ENCODE measurements around the gene ID1.
"Not testable (repeated sequence)": the region's sequence is repeated elsewhere in the genome, so short reads cannot be mapped to it uniquely, and the experiment has no call there.

ID1 gene

DNA sequence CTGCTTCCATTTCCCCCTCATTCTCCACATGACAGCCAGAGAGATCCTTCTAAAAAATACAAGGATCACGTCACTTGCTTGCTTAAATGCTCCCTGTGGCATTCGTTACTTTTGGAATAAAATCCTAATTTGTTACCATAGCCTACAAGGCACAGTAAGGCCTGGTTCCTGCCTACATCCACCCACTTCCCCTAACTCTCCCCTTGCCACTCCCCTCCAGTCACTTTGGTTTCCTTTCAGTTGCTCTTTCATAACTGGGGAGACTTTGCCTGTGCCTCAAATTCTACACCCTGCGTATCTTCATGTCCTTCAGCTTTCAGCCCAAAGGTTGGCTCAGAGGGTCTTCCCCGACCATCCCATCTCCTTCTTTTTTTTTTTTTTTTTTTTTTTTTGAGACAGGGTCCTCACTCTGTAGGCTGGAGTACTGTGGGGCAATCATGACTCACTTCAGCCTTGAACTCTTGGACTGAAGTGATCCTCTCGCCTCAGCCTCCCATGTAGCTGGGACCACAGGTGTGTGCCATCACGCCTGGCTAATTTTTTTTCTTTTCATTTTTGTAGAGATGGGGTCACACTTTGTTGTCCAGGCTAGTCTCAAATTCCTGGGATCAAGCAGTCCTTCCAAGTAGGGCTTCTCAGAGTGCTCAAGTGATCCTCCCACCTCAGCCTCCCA, 12.5 kb downstream of the ID1 start:
- no peak for DNase-seq (ENCODE audit: insufficient read length, low spot score)
- no peak for FAIRE-seq

DNA sequence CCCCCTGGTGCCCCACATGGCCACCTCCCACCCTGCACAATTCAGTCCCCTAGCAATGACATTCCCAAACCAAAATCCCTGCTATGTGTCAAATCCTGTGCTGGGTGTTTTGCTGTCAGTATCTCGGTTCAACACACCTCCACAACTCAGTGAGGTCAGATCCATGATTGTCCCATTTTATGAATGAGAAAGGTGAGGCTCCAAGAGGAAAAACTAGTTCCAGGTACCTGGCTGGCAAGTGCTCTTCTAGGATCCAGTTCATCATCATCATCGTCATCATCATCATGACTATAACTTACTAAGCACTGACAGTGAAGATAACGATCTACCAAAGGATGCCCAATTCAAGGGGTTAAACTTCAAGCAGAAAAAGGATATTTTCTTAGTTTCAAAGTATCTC, 15.2 kb downstream of the ID1 start:
- FAIRE-seq (no peak), DNase-seq (ENCODE audit: insufficient read length, low spot score) (no peak)
- TF ChIP-seq, protein P1, sequence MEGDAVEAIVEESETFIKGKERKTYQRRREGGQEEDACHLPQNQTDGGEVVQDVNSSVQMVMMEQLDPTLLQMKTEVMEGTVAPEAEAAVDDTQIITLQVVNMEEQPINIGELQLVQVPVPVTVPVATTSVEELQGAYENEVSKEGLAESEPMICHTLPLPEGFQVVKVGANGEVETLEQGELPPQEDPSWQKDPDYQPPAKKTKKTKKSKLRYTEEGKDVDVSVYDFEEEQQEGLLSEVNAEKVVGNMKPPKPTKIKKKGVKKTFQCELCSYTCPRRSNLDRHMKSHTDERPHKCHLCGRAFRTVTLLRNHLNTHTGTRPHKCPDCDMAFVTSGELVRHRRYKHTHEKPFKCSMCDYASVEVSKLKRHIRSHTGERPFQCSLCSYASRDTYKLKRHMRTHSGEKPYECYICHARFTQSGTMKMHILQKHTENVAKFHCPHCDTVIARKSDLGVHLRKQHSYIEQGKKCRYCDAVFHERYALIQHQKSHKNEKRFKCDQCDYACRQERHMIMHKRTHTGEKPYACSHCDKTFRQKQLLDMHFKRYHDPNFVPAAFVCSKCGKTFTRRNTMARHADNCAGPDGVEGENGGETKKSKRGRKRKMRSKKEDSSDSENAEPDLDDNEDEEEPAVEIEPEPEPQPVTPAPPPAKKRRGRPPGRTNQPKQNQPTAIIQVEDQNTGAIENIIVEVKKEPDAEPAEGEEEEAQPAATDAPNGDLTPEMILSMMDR (IDR thresholded peaks at IDR 0.05; ENCODE audit: insufficient read depth, missing control alignments): no peak

More for the DNA sequence above, 12.5 kb downstream of the ID1 start:
- TF ChIP-seq, protein P1 (IDR thresholded peaks at IDR 0.05; ENCODE audit: insufficient read depth, missing control alignments): no peak

DNA sequence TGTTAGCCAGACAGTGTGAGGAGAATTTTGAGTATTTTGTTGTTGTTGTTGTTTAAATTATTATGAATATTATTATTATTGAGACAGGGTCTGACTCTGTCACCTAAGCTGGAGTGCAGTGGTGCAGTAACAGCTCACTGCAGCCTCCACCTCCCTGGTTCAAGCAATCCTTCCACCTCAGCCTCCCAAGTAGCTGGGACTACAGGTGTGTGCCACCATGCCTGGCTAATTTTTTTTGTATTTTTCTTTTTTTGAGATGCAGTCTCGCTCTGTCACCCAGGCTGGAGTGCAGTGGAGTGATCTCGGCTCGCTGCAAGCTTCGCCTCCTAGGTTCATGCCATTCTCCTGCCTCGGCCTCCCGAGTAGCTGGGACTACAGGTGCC, 18.0 kb downstream of the ID1 start:
- FAIRE-seq: not testable (repeated sequence)

DNA sequence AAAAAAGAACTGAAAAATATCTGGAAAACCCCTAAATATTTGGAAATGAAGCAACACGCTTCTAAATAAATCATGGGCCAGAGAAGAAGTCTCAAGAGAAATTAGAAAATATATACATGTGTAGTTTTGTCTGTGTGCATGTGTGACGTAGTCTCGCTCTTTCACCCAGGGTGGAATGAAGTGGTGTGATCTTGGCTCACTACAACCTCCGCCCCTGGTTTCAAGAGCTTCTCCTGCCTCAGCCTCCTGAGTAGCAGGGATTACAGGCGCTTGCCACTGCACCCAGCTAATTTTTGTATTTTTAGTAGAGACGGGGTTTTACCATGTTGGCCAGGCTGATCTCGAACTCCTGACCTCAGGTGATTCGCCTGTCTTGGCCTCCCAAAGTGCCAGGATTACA, 21.4 kb downstream of the ID1 start:
- not testable (repeated sequence) for DNase-seq (ENCODE audit: insufficient read length, low spot score); FAIRE-seq

More for the DNA sequence above, 18.0 kb downstream of the ID1 start:
- DNase-seq (ENCODE audit: insufficient read length, low spot score): not testable (repeated sequence)

DNA sequence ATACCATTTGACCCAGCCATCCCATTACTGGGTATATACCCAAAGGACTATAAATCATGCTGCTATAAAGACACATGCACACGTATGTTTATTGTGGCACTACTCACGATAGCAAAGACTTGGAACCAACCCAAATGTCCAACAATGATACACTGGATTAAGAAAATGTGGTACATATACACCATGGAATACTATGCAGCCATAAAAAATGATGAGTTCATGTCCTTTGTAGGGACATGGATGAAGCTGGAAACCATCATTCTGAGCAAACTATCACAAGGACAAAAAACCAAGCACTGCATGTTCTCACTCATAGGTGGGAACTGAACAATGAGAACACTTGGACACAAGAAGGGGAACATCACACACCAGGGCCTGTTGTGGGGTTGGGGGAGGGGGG, 23.0 kb downstream of the ID1 start:
- not testable (repeated sequence) for FAIRE-seq; DNase-seq (ENCODE audit: insufficient read length, low spot score)

DNA sequence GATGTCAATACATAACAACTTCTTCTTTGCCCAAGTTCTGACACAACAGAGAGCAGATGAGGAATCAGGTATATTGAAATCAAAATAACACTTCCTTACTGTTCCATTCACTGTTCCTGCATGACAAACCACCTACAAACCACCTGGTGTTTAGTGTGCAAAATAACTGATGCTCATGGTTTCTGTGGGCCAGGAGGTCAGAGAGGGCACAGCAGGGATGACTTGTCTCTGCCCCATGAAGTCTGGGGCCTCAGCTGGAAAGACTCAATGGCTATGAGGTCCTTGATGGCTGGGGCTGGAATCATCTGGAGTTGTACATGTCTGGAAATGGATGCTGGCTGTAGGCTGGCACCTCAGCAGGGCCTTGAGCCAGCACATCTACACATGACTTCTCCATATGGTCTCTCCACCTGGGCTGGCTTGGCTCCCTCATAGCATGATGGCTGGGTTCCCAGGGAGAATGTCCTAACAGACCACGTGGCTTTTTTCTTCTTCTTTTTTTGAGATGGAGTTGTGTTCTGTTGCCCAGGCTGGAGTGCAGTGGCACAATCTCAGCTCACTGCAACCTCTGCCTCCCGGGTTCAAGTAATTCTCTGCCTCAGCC, 25.2 kb downstream of the ID1 start:
- FAIRE-seq (no peak), DNase-seq (ENCODE audit: insufficient read length, low spot score) (no peak)
- TF ChIP-seq, protein P1 (IDR thresholded peaks at IDR 0.05; ENCODE audit: insufficient read depth, missing control alignments): no peak

DNA sequence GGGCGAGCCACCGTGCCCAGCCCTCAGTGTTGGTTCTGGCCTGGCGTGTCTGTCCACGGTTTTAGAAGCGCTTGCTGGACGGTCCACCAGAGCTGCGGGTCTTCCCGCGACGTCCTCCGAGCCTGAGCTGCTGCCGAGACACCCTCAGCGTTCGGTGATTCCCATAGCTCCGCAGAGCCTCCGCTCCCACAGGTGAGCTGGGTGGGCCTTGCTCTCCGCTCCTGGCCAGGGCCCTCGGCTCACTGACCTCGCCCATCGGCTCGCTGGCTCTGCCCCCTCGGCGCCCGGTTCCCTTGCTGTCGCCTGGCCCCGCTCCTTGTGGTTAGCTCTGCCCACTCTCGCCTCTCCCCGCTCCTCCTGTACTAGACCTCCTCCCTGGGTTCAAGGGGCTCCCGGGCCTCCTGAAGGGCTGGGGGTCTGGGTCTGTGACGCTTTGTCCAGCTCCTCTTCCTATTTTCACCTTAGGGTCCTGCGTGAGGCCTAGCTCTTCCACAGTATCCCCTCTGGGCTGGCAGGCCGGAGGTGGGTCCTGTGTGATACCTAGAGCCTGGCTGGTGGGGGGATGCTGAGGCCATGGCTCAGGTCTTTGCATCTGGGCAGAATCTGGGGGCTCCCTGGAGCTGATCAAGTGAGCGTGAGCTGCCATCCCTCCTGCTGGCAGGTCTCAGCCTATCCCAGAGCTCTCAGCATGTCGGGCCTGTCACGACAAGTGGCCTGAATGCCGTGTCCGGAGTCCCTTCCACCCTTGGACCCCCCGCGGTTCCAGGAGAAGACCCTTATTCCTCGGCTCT, 27.7 kb downstream of the ID1 start:
- TF ChIP-seq, protein P1 (IDR thresholded peaks at IDR 0.05; ENCODE audit: insufficient read depth, missing control alignments): no peak
- no peak for FAIRE-seq
- no peak for DNase-seq (ENCODE audit: insufficient read length, low spot score)

DNA sequence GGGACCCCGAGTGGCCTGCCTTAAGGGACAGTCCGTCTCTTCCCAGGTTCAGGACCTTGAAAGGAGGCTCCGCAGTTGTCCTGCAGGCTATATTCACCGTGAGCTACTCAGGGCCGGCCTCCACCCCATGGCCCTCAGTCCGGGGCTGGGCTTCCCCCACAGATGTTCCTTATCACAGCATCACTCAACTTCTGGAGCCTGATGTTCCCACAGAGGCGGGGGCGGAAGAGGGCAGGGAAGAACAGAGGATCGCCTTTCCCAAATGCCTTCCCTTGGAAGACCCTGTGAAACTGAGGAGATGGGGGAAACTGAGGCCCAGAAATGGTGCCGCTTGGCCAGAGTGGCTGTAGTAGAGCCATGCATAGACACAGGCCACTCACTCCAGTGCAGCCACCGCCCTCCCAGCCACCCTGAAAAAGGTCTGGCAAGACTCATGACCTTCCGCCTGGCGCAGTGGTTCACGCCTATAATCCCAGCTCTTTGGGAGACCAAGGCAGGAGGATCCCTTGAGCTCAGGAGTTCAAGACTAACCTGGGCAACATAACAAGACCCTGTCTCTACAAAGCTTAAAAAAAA, 28.3 kb downstream of the ID1 start:
- FAIRE-seq (no peak), DNase-seq (ENCODE audit: insufficient read length, low spot score) (no peak)
- TF ChIP-seq, protein P1 (IDR thresholded peaks at IDR 0.05; ENCODE audit: insufficient read depth, missing control alignments): no peak

Data from D721Med (cell line).